ENCODE data around the gene SRD5A1.

Gene SRD5A1

GRCh38 chr5:6632888-6633468, at the start of gene SRD5A1, which contains the start of gene NSUN2:
SRD5A1 (plus strand) TSS chr5:6633440; CDS start chr5:6633577, 137 bp downstream.
NSUN2 (minus strand) TSS chr5:6633044; CDS start chr5:6632979, 65 bp downstream.
- peak; percentile 98 for DNase-seq (ENCODE audit: extremely low spot score, insufficient read length, low read depth)
- FAIRE-seq: peak; percentile 80

GRCh38 chr5:6584101-6584645, 49.1 kb upstream of the SRD5A1 start:
- DNase-seq (ENCODE audit: extremely low spot score, insufficient read length, low read depth): no peak
- FAIRE-seq: no peak

GRCh38 chr5:6584727-6585126, 48.5 kb upstream of the SRD5A1 start:
- no peak for FAIRE-seq
- DNase-seq (ENCODE audit: extremely low spot score, insufficient read length, low read depth): no peak

- FAIRE-seq (no peak), DNase-seq (ENCODE audit: extremely low spot score, insufficient read length, low read depth) (no peak)
Measured at GRCh38 chr5:6585168-6585567, 48.1 kb upstream of the SRD5A1 start.

GRCh38 chr5:6585939-6586646, 47.1 kb upstream of the SRD5A1 start:
- no peak for DNase-seq (ENCODE audit: extremely low spot score, insufficient read length, low read depth)
- FAIRE-seq: no peak

GRCh38 chr5:6586647-6587042, 46.6 kb upstream of the SRD5A1 start:
- FAIRE-seq: no peak
- no peak for DNase-seq (ENCODE audit: extremely low spot score, insufficient read length, low read depth)

- DNase-seq (ENCODE audit: extremely low spot score, insufficient read length, low read depth) (no peak), FAIRE-seq (no peak)
Measured at GRCh38 chr5:6587171-6587570, 46.1 kb upstream of the SRD5A1 start.

- no peak for DNase-seq (ENCODE audit: extremely low spot score, insufficient read length, low read depth)
- FAIRE-seq: no peak
Measured at GRCh38 chr5:6590581-6590980, 42.7 kb upstream of the SRD5A1 start.

GRCh38 chr5:6591671-6592288, 41.5 kb upstream of the SRD5A1 start:
- FAIRE-seq (no peak), DNase-seq (ENCODE audit: extremely low spot score, insufficient read length, low read depth) (no peak)

GRCh38 chr5:6592601-6593000, 40.6 kb upstream of the SRD5A1 start:
- FAIRE-seq (no peak), DNase-seq (ENCODE audit: extremely low spot score, insufficient read length, low read depth) (no peak)

GRCh38 chr5:6593148-6594016, 39.9 kb upstream of the SRD5A1 start:
- FAIRE-seq (no peak), DNase-seq (ENCODE audit: extremely low spot score, insufficient read length, low read depth) (no peak)

- DNase-seq (ENCODE audit: extremely low spot score, insufficient read length, low read depth) (no peak), FAIRE-seq (no peak)
Measured at GRCh38 chr5:6594066-6594465, 39.2 kb upstream of the SRD5A1 start.

- FAIRE-seq (no peak), DNase-seq (ENCODE audit: extremely low spot score, insufficient read length, low read depth) (no peak)
Measured at GRCh38 chr5:6595405-6595804, 37.8 kb upstream of the SRD5A1 start.

GRCh38 chr5:6596388-6596787, 36.9 kb upstream of the SRD5A1 start:
- FAIRE-seq (no peak), DNase-seq (ENCODE audit: extremely low spot score, insufficient read length, low read depth) (no peak)

- DNase-seq (ENCODE audit: extremely low spot score, insufficient read length, low read depth) (no peak), FAIRE-seq (no peak)
Measured at GRCh38 chr5:6597557-6597956, 35.7 kb upstream of the SRD5A1 start.

GRCh38 chr5:6598351-6598900, 34.8 kb upstream of the SRD5A1 start:
- FAIRE-seq (no peak), DNase-seq (ENCODE audit: extremely low spot score, insufficient read length, low read depth) (no peak)

GRCh38 chr5:6599739-6600138, 33.5 kb upstream of the SRD5A1 start:
- FAIRE-seq: no peak
- no peak for DNase-seq (ENCODE audit: extremely low spot score, insufficient read length, low read depth)

- DNase-seq (ENCODE audit: extremely low spot score, insufficient read length, low read depth) (no peak), FAIRE-seq (no peak)
Measured at GRCh38 chr5:6601271-6601670, 32.0 kb upstream of the SRD5A1 start.

GRCh38 chr5:6601816-6602215, 31.4 kb upstream of the SRD5A1 start:
- DNase-seq (ENCODE audit: extremely low spot score, insufficient read length, low read depth): no peak

GRCh38 chr5:6602441-6602840, 30.8 kb upstream of the SRD5A1 start:
- no peak for DNase-seq (ENCODE audit: extremely low spot score, insufficient read length, low read depth)
- FAIRE-seq: no peak

More at GRCh38 chr5:6601816-6602215, 31.4 kb upstream of the SRD5A1 start:
- FAIRE-seq: no peak

All from GM18507 (cell line).